Adrenal gland (tissue), 5 donors: ENCODE data around the gene MBD3L2B.

Source experiments
- CTCF ChIP-seq, 6 experiments: fragments of 450-650 bp in 4 of 6; fragments of 200-600 bp in 2 of 6; sonication (generic) in 1 of 6; IDR thresholded peaks; 1 replicate in 5 of 6; 2 replicates in 1 of 6; pipeline versions ENCODE4 v1.5.1 to v1.8.0; 2016 to 2021; ENCODE audit warnings: antibody characterized with exemption in 6 of 6, mild to moderate bottlenecking in 2 of 6, moderate library complexity in 1 of 6
- POLR2A ChIP-seq, 2 donors: fragments of 450-650 bp; IDR thresholded peaks; one replicate each; pipeline ENCODE4 v1.6.1; 2017; ENCODE audit warnings: antibody characterized with exemption in 2 of 2, mild to moderate bottlenecking in 2 of 2, moderate library complexity in 1 of 2
- donor health status: DM: no; HTN: no; CAD: no.

GRCh38 chr19:6988257-6988656, 33.0 kb downstream of the MBD3L2B start:
- no peak for TF ChIP-seq CTCF (IDR thresholded peaks at IDR 0.05)
- TF ChIP-seq POLR2A (IDR thresholded peaks at IDR 0.05), result no peak
